GM23248 (cell line): Measurements from ENCODE around the gene SENP8. TPM values are rescaled to one million over a fixed set of nuclear protein-coding genes. Genes with fewer than 3 reads are reported as not detected.
"Not testable (repeated sequence)": the region's sequence is repeated elsewhere in the genome, so short reads cannot be mapped to it uniquely, and the experiment has no call there.

ENCODE experiments used
- DNase-seq: peaks from one replicate; pipeline ENCODE4 v3.0.0-alpha.2; 2015
- H2AFZ ChIP-seq: fragments of 200-600 bp; sonication (generic); 2 replicates; pipeline ENCODE4 v1.6.1; 2016; ENCODE audit warnings: antibody characterized with exemption
- H3F3A ChIP-seq: fragments of 200-600 bp; sonication (generic); 2 replicates; pipeline ENCODE4 v1.6.1; 2016; ENCODE audit warnings: mild to moderate bottlenecking, antibody characterized with exemption, mixed run types; ENCODE audit not compliant: insufficient read depth
- H3K27ac ChIP-seq: fragments of 200-600 bp; sonication (generic); 2 replicates; pipeline ENCODE4 v1.5.1; 2016; ENCODE audit warnings: mild to moderate bottlenecking
- H3K27me3 ChIP-seq: fragments of 200-600 bp; sonication (generic); replicated peaks from 2 replicates; pipeline ENCODE4 v1.6.1; 2016; ENCODE audit warnings: mild to moderate bottlenecking; ENCODE audit not compliant: insufficient read depth
- H3K36me3 ChIP-seq: fragments of 200-600 bp; sonication (generic); 2 replicates; pipeline ENCODE4 v1.6.1; 2016; ENCODE audit warnings: low read depth, mild to moderate bottlenecking
- H3K4me1 ChIP-seq: fragments of 200-600 bp; sonication (generic); 2 replicates; pipeline ENCODE4 v1.6.1; 2016; ENCODE audit warnings: mild to moderate bottlenecking; ENCODE audit not compliant: insufficient read depth
- H3K4me2 ChIP-seq: fragments of 200-600 bp; sonication (generic); one replicate; pipeline ENCODE4 v1.6.1; 2016; ENCODE audit warnings: mild to moderate bottlenecking; ENCODE audit not compliant: unreplicated experiment
- H3K4me3 ChIP-seq: fragments of 200-600 bp; sonication (generic); 2 replicates; pipeline ENCODE4 v1.5.1; 2016; ENCODE audit warnings: mild to moderate bottlenecking
- H3K79me2 ChIP-seq: fragments of 200-600 bp; sonication (generic); 2 replicates; pipeline ENCODE4 v1.6.1; 2016; ENCODE audit warnings: mild to moderate bottlenecking; ENCODE audit not compliant: insufficient read depth
- H3K9ac ChIP-seq: fragments of 200-600 bp; sonication (generic); 2 replicates; pipeline ENCODE4 v1.6.1; 2016; ENCODE audit warnings: mild to moderate bottlenecking
- H3K9me2 ChIP-seq: fragments of 200-600 bp; sonication (generic); 2 replicates; pipeline ENCODE4 v1.6.1; 2016; ENCODE audit warnings: mixed run types, mild to moderate bottlenecking, moderate library complexity; ENCODE audit not compliant: insufficient read depth
- H3K9me3 ChIP-seq: fragments of 200-600 bp; sonication (generic); one replicate; pipeline ENCODE4 v1.6.1; 2017; ENCODE audit warnings: low read depth
- H4K20me1 ChIP-seq: fragments of 200-600 bp; sonication (generic); 2 replicates; pipeline ENCODE4 v1.6.0; 2016; ENCODE audit not compliant: insufficient read depth
- EZH2 ChIP-seq: fragments of 200-600 bp; sonication (generic); IDR thresholded peaks from 2 replicates; pipeline ENCODE4 v1.6.1; 2018; ENCODE audit warnings: antibody characterized with exemption, mild to moderate bottlenecking; ENCODE audit not compliant: insufficient read depth, poor library complexity, severe bottlenecking
- EZH2phosphoT487 ChIP-seq: fragments of 200-600 bp; sonication (generic); IDR thresholded peaks from 2 replicates; pipeline ENCODE4 v1.6.1; 2018; ENCODE audit warnings: antibody characterized with exemption, moderate library complexity, mild to moderate bottlenecking, low read depth; ENCODE audit not compliant: insufficient read depth
- WGBS, 2 experiments: methylation state at CpG; one replicate each; pipeline ENCODE4 v1.1.6; 2015 to 2017; ENCODE audit warnings: low lambda C conversion rate in 2 of 2, low coverage in 1 of 2; ENCODE audit errors: missing lambda C conversion rate in 2 of 2; 5-methylcytosine and 5-hydroxymethylcytosine counted together
- in situ Hi-C: fragments of 300-500 bp; cut with MboI; formaldehyde crosslinking; loops from 2 replicates; pipeline ENCODE4 v1.15.0; 2020
- polyA plus RNA-seq: library from polyadenylated mRNA; unstranded; fragments of >200 nt; fragmentation: Nextera tagmentation; extraction: Ambion mirVana; gene quantifications from 2 replicates; pipeline ENCODE4 v1.2.1, GENCODE V29; 2016
- total RNA-seq: library from RNA; depleted of rRNA; stranded (reverse); fragments of >200 nt; shearing (Covaris generic); gene quantifications from 2 replicates; pipeline ENCODE4 v1.2.3, GENCODE V29; 2014

The SENP8 gene
- total and polyA plus RNA-seq, 2 experiments from 2014 or later: 2.5 to 3.8 TPM

GRCh38 chr15:72096796-72097195 is 21.4 kb upstream of the SENP8 start:
- Histone ChIP-seq H3K4me1 (no peaks in the 10 kb centered on the region), H3K36me3 (no peaks in the 10 kb centered on the region), H3K4me2 (no peak overlapping the region), H3K4me3 (no peak overlapping the region), H3K79me2 (peaks cover 77% of the 10 kb centered on the region), H2AFZ (no peak overlapping the region), H3K9ac (no peak overlapping the region), H3K9me3 (no peaks in the 10 kb centered on the region), H3K9me2 (no peaks in the 10 kb centered on the region), H3F3A (no peaks in the 10 kb centered on the region), H3K27ac (no peak overlapping the region), H3K27me3 (no peaks in the 10 kb centered on the region), H4K20me1 (0 out of 2 replicates have a peak, but pooled peaks cover 3% of the 10 kb centered on the region)
- no peak for DNase-seq
- in situ Hi-C loops: no loop called here
- WGBS, 2 experiments: 89 to 100% methylated on average over 1 of the region's 1 CpG
- TF ChIP-seq EZH2 (no peak), EZH2phosphoT487 (no peak)

GRCh38 chr15:72098040-72098439 is 20.2 kb upstream of the SENP8 start:
- DNase-seq: no peak
- Histone ChIP-seq H3F3A (no peaks in the 10 kb centered on the region), H3K4me2 (no peak overlapping the region), H3K79me2 (peaks cover 71% of the 10 kb centered on the region), H3K36me3 (no peaks in the 10 kb centered on the region), H3K4me3 (no peak overlapping the region), H3K4me1 (no peaks in the 10 kb centered on the region), H3K9me2 (no peaks in the 10 kb centered on the region), H4K20me1 (0 out of 2 replicates have a peak, but pooled peaks cover 3% of the 10 kb centered on the region), H3K9ac (no peak overlapping the region), H2AFZ (no peak overlapping the region), H3K27me3 (no peaks in the 10 kb centered on the region), H3K9me3 (no peaks in the 10 kb centered on the region), H3K27ac (no peak overlapping the region)
- in situ Hi-C loops: no loop called here
- TF ChIP-seq EZH2: no peak

GRCh38 chr15:72099155-72099554 is 19.0 kb upstream of the SENP8 start:
- Histone ChIP-seq H3K4me2 (no peak overlapping the region), H3K27ac (no peak overlapping the region), H3K27me3 (no peaks in the 10 kb centered on the region), H3K36me3 (no peaks in the 10 kb centered on the region), H3K4me1 (no peaks in the 10 kb centered on the region), H2AFZ (no peak overlapping the region), H3K79me2 (peaks cover 67% of the 10 kb centered on the region), H3K9ac (no peak overlapping the region), H3K9me2 (no peaks in the 10 kb centered on the region), H3K9me3 (no peaks in the 10 kb centered on the region), H3F3A (no peaks in the 10 kb centered on the region), H3K4me3 (no peak overlapping the region), H4K20me1 (peaks cover 9% of the 10 kb centered on the region)
- no peak for TF ChIP-seq EZH2phosphoT487
- no peak for TF ChIP-seq EZH2
- no peak for DNase-seq
- WGBS, 2 experiments: 83% methylated on average over 4 of the region's 4 CpGs
- in situ Hi-C loops: no loop called here

GRCh38 chr15:72100551-72100950 is 17.7 kb upstream of the SENP8 start:
- H2AFZ ChIP-seq, H3K9ac ChIP-seq, H3K4me3 ChIP-seq, H3K4me1 ChIP-seq, H3K9me2 ChIP-seq, H3K4me2 ChIP-seq, H3K27ac ChIP-seq, H3K27me3 ChIP-seq, H3F3A ChIP-seq, H3K9me3 ChIP-seq, DNase-seq, H3K36me3 ChIP-seq, in situ Hi-C loops: not testable (repeated sequence)
- 93% methylated on average over 19 of the region's 33 CpGs; no CpG with 5 or more reads in 1 of the 2 experiments for WGBS, 2 experiments
- Histone ChIP-seq H4K20me1 (peaks cover 20% of the 10 kb centered on the region), H3K79me2 (peaks cover 67% of the 10 kb centered on the region)

GRCh38 chr15:72105111-72105510 is 13.1 kb upstream of the SENP8 start:
- Histone ChIP-seq H3K4me3 (no peak overlapping the region), H3K79me2 (peaks cover 73% of the 10 kb centered on the region), H3K36me3 (no peaks in the 10 kb centered on the region), H3K27me3 (no peaks in the 10 kb centered on the region), H3F3A (no peaks in the 10 kb centered on the region), H3K9me2 (no peaks in the 10 kb centered on the region), H3K27ac (no peak overlapping the region), H3K4me2 (no peak overlapping the region), H4K20me1 (peaks cover 23% of the 10 kb centered on the region), H3K9ac (no peak overlapping the region), H3K4me1 (no peaks in the 10 kb centered on the region), H3K9me3 (no peaks in the 10 kb centered on the region), H2AFZ (no peak overlapping the region)
- DNase-seq: no peak
- TF ChIP-seq EZH2 (no peak), EZH2phosphoT487 (no peak)
- in situ Hi-C loops: no loop called here
- WGBS, 2 experiments: 93 to 94% methylated on average over 3 of the region's 3 CpGs
